Activated B cell treated with CpG ODN at 0.5 μM for 24 hours (primary cell): ENCODE results near the gene NAA38. TPM values are rescaled to one million over a fixed set of nuclear protein-coding genes. Genes with fewer than 3 reads are reported as not detected.

Experiments used
- ATAC-seq: fragments of 200-7000 bp; cut with Tn5 transposase; one replicate; pipeline ENCODE4 v1.10.0; 2021; ENCODE audit warnings: low read depth, mild to moderate bottlenecking, moderate library complexity
- CTCF ChIA-PET: fragments of 350-600 bp; sonication (Branson Sonifier 250); formaldehyde crosslinking; loops from one replicate; lab custom pipeline; 2021; ENCODE audit warnings: antibody characterized with exemption; lab: Charles Lee
- POLR2A ChIA-PET: fragments of 350-600 bp; sonication (Branson Sonifier 250); formaldehyde crosslinking; loops from one replicate; lab custom pipeline; 2021; ENCODE audit warnings: antibody characterized with exemption; lab: Charles Lee
- DNase-seq: peaks from one replicate; pipeline ENCODE4 v3.0.0; 2022
- H3K27ac Mint-ChIP-seq: one replicate; pipeline ENCODE4 v1.8.0; 2020; ENCODE audit warnings: mixed read lengths
- H3K27me3 Mint-ChIP-seq: one replicate; pipeline ENCODE4 v1.8.0; 2021; ENCODE audit warnings: mixed read lengths
- H3K36me3 Mint-ChIP-seq: one replicate; pipeline ENCODE4 v1.8.0; 2021; ENCODE audit warnings: low read depth, mixed read lengths
- H3K4me1 Mint-ChIP-seq: one replicate; pipeline ENCODE4 v1.8.0; 2021; ENCODE audit warnings: mixed read lengths
- H3K4me3 Mint-ChIP-seq: one replicate; pipeline ENCODE4 v1.8.0; 2020; ENCODE audit warnings: mild to moderate bottlenecking, mixed read lengths
- H3K9me3 Mint-ChIP-seq: one replicate; pipeline ENCODE4 v1.8.0; 2020; ENCODE audit warnings: mixed read lengths
- CTCF ChIP-seq: fragments of 200-600 bp; IDR thresholded peaks from one replicate; pipeline ENCODE4 v1.8.0; 2022; ENCODE audit warnings: antibody characterized with exemption, mild to moderate bottlenecking
- intact Hi-C: fragments of 100-400 bp; cut with micrococcal nuclease; formaldehyde crosslinking; loops from one replicate; pipeline ENCODE4 v1.15.1; 2024
- total RNA-seq: library from RNA; stranded (reverse); gene quantifications from 2 replicates; pipeline ENCODE4 v1.2.3, GENCODE V29; 2022

NAA38 gene
- total RNA-seq, 1 donor from 2014 or later = 36.0 TPM

- ATAC-seq = no peak
- no peak overlapping the region for H3K4me3 Mint-ChIP-seq
- CTCF ChIA-PET = interaction anchor here (0.8 kb wide), 1 partner anchor 33 kb away, joined by 4 read pairs; no protein-coding TSS in a partner anchor
- POLR2A ChIA-PET = interaction anchor here (1.1 kb wide), 1 partner anchor 9 kb away, joined by 16 read pairs; no protein-coding TSS in a partner anchor
- no peak overlapping the region for H3K27ac Mint-ChIP-seq
- H3K9me3 Mint-ChIP-seq = no peaks in the 10 kb centered on the region
- H3K27me3 Mint-ChIP-seq = no peaks in the 10 kb centered on the region
- intact Hi-C loops = no loop called here
- H3K36me3 Mint-ChIP-seq = peaks cover 82% of the 10 kb centered on the region
- no peaks in the 10 kb centered on the region for H3K4me1 Mint-ChIP-seq
- DNase-seq = no peak
- no peak for TF ChIP-seq CTCF
Measured at GRCh38 chr17:7894866-7895265, 37.5 kb upstream of the NAA38 start.

- intact Hi-C loops = no loop called here
- Mint-ChIP-seq H3K27me3 (no peaks in the 10 kb centered on the region), H3K36me3 (peaks cover 76% of the 10 kb centered on the region), H3K9me3 (no peaks in the 10 kb centered on the region), H3K4me3 (no peak overlapping the region), H3K27ac (no peak overlapping the region), H3K4me1 (no peaks in the 10 kb centered on the region)
- CTCF ChIA-PET = no interaction called here
- POLR2A ChIA-PET = no interaction called here
- DNase-seq (no peak), ATAC-seq (no peak)
- no peak for TF ChIP-seq CTCF
Measured at GRCh38 chr17:7894226-7894625, 36.9 kb upstream of the NAA38 start.

GRCh38 chr17:7893187-7893880 is 36.0 kb upstream of the NAA38 start:
- Mint-ChIP-seq H3K9me3 (no peaks in the 10 kb centered on the region), H3K27ac (no peak overlapping the region), H3K4me3 (no peak overlapping the region), H3K4me1 (no peaks in the 10 kb centered on the region), H3K36me3 (peaks cover 67% of the 10 kb centered on the region), H3K27me3 (no peaks in the 10 kb centered on the region)
- ATAC-seq = no peak
- POLR2A ChIA-PET = no interaction called here
- DNase-seq = no peak
- TF ChIP-seq CTCF = no peak
- intact Hi-C loops = no loop called here
- CTCF ChIA-PET = no interaction called here

- intact Hi-C loops = no loop called here
Measured at GRCh38 chr17:7889166-7889955, 32.0 kb upstream of the NAA38 start.

More at GRCh38 chr17:7889166-7889955, 32.0 kb upstream of the NAA38 start:
- Mint-ChIP-seq H3K27me3 (no peaks in the 10 kb centered on the region), H3K9me3 (no peaks in the 10 kb centered on the region), H3K36me3 (peaks cover 37% of the 10 kb centered on the region), H3K4me1 (peaks cover 5% of the 10 kb centered on the region), H3K27ac (peak overlapping the region; percentile 41), H3K4me3 (no peak overlapping the region)
- CTCF ChIA-PET = no interaction called here
- POLR2A ChIA-PET = interaction anchor here (1.9 kb wide), 1 partner anchor 47 kb away, joined by 6 read pairs; no protein-coding TSS in a partner anchor
- DNase-seq = no peak
- TF ChIP-seq CTCF = no peak
- ATAC-seq = no peak
